Caco-2 (cell line): ENCODE data around the gene SDK2. TPM values are rescaled to one million over a fixed set of nuclear protein-coding genes. Genes with fewer than 3 reads are reported as not detected.

Experiments used
- BruUV-seq: library from RNA; stranded (reverse); fragments of 400-500 nt; replicated peaks from 2 replicates; lab custom pipeline; 2021; lab: Mats Ljungman, UMichigan
- CTCF ChIA-PET: fragments of 300-600 bp; sonication (Branson Sonifier 250); formaldehyde crosslinking; loops from one replicate; lab custom pipeline; 2022; ENCODE audit warnings: antibody characterized with exemption; lab: Charles Lee
- POLR2A ChIA-PET: fragments of 300-600 bp; sonication (Branson Sonifier 250); formaldehyde crosslinking; loops from one replicate; lab custom pipeline; 2022; ENCODE audit warnings: antibody characterized with exemption; lab: Charles Lee
- DNase-seq, 2 experiments: peaks; one replicate each; pipeline versions ENCODE4 v3.0.0 to v3.0.0-alpha.2; 2020 to 2022
- H3K27me3 ChIP-seq: replicated peaks from 2 replicates; pipeline ENCODE4 v1.6.0; 2011; ENCODE audit warnings: low read length; ENCODE audit not compliant: control insufficient read depth, insufficient read depth
- H3K36me3 ChIP-seq: 2 replicates; pipeline ENCODE4 v1.5.1; 2011; ENCODE audit warnings: low read length; ENCODE audit not compliant: control insufficient read depth, insufficient read depth
- H3K4me1 ChIP-seq: fragments of 250-450 bp; sonication (Bioruptor Pico); 2 replicates; pipeline ENCODE4 v1.5.1; 2020; ENCODE audit warnings: mild to moderate bottlenecking
- H3K4me3 ChIP-seq: 2 replicates; pipeline ENCODE4 v1.5.1; 2011; ENCODE audit warnings: low read depth, mild to moderate bottlenecking, control low read depth, low read length
- H3K9me3 ChIP-seq: fragments of 250-450 bp; sonication (Bioruptor Pico); 2 replicates; pipeline ENCODE4 v1.5.1; 2020; ENCODE audit warnings: mild to moderate bottlenecking, moderate library complexity
- H3K27ac Mint-ChIP-seq: one replicate; pipeline ENCODE4 v1.8.0; 2022; ENCODE audit warnings: mixed read lengths; ENCODE audit not compliant: unreplicated experiment
- H3K27me3 Mint-ChIP-seq: one replicate; pipeline ENCODE4 v1.8.0; 2022; ENCODE audit warnings: mixed read lengths; ENCODE audit not compliant: insufficient read depth, unreplicated experiment
- H3K36me3 Mint-ChIP-seq: one replicate; pipeline ENCODE4 v1.8.0; 2022; ENCODE audit warnings: mild to moderate bottlenecking, mixed read lengths; ENCODE audit not compliant: insufficient read depth, unreplicated experiment
- H3K4me1 Mint-ChIP-seq: one replicate; pipeline ENCODE4 v1.8.0; 2022; ENCODE audit warnings: low read depth, mixed read lengths; ENCODE audit not compliant: unreplicated experiment
- H3K4me3 Mint-ChIP-seq: one replicate; pipeline ENCODE4 v1.8.0; 2022; ENCODE audit warnings: mild to moderate bottlenecking, moderate library complexity, mixed read lengths; ENCODE audit not compliant: unreplicated experiment
- H3K9me3 Mint-ChIP-seq: one replicate; pipeline ENCODE4 v1.8.0; 2022; ENCODE audit warnings: mixed read lengths; ENCODE audit not compliant: unreplicated experiment
- CTCF ChIP-seq, 2 experiments: fragments of 200-600 bp in 1 of 2; IDR thresholded peaks; 1 replicate in 1 of 2; 2 replicates in 1 of 2; pipeline versions ENCODE4 v1.5.1 to v1.8.0; 2011 to 2022; ENCODE audit warnings: antibody characterized with exemption in 1 of 2, control low read depth in 1 of 2, inconsistent platforms in 1 of 2, low read depth in 1 of 2, low read length in 1 of 2, mild to moderate bottlenecking in 1 of 2, moderate library complexity in 1 of 2; ENCODE audit not compliant: insufficient read depth in 1 of 2, severe bottlenecking in 1 of 2, unreplicated experiment in 1 of 2
- intact Hi-C: fragments of 100-400 bp; cut with micrococcal nuclease; formaldehyde crosslinking; loops from one replicate; pipeline ENCODE4 v1.10.0; 2022; ENCODE audit not compliant: unreplicated experiment
- total RNA-seq: library from RNA; stranded (reverse); gene quantifications from 2 replicates; pipeline ENCODE4 v1.2.3, GENCODE V29; 2022

Gene SDK2
- total RNA-seq, 1 experiment from 2014 or later, result 0.09 TPM

GRCh38 chr17:73545109-73546032 lies 98.9 kb downstream of the SDK2 start:
- Mint-ChIP-seq H3K27ac (no peak overlapping the region), H3K4me3 (no peak overlapping the region), H3K9me3 (no peaks in the 10 kb centered on the region), H3K27me3 (peaks cover 34% of the 10 kb centered on the region), H3K36me3 (no peaks in the 10 kb centered on the region), H3K4me1 (no peaks in the 10 kb centered on the region)
- no peak overlapping the region for H3K4me3 ChIP-seq
- CTCF ChIA-PET, result no interaction called here
- no peaks in the 10 kb centered on the region for H3K36me3 ChIP-seq
- H3K9me3 ChIP-seq, result no peaks in the 10 kb centered on the region
- H3K4me1 ChIP-seq, result no peaks in the 10 kb centered on the region
- no peak for TF ChIP-seq CTCF (IDR thresholded peaks at IDR 0.05; ENCODE audit: insufficient read depth in 1 of 2, low read depth in 1 of 2, low read length in 1 of 2, severe bottlenecking in 1 of 2, unreplicated experiment in 1 of 2)
- no peak for DNase-seq
- H3K27me3 ChIP-seq, result peaks cover 1% of the 10 kb centered on the region
- POLR2A ChIA-PET, result no interaction called here
- intact Hi-C loops, result no loop called here
- no TSS peak for BruUV-seq

GRCh38 chr17:73544333-73544732 lies 99.9 kb downstream of the SDK2 start:
- Mint-ChIP-seq H3K27me3 (peaks cover 32% of the 10 kb centered on the region), H3K27ac (no peak overlapping the region), H3K4me1 (no peaks in the 10 kb centered on the region), H3K4me3 (no peak overlapping the region), H3K36me3 (no peaks in the 10 kb centered on the region), H3K9me3 (no peaks in the 10 kb centered on the region)
- Histone ChIP-seq H3K4me1 (no peaks in the 10 kb centered on the region), H3K36me3 (no peaks in the 10 kb centered on the region), H3K27me3 (peaks cover 1% of the 10 kb centered on the region), H3K9me3 (no peaks in the 10 kb centered on the region), H3K4me3 (no peak overlapping the region)
- TF ChIP-seq CTCF (IDR thresholded peaks at IDR 0.05; ENCODE audit: insufficient read depth in 1 of 2, low read depth in 1 of 2, low read length in 1 of 2, severe bottlenecking in 1 of 2, unreplicated experiment in 1 of 2), result no peak
- BruUV-seq, result no TSS peak
- no peak for DNase-seq
- CTCF ChIA-PET, result no interaction called here
- POLR2A ChIA-PET, result no interaction called here
- intact Hi-C loops, result no loop called here

GRCh38 chr17:73542323-73542722 lies 101.9 kb downstream of the SDK2 start:
- Histone ChIP-seq H3K27me3 (peaks cover 1% of the 10 kb centered on the region), H3K9me3 (no peaks in the 10 kb centered on the region), H3K4me3 (no peak overlapping the region), H3K36me3 (no peaks in the 10 kb centered on the region), H3K4me1 (no peaks in the 10 kb centered on the region)
- TF ChIP-seq CTCF (IDR thresholded peaks at IDR 0.05; ENCODE audit: insufficient read depth in 1 of 2, low read depth in 1 of 2, low read length in 1 of 2, severe bottlenecking in 1 of 2, unreplicated experiment in 1 of 2), result no peak
- no peak overlapping the region for H3K4me3 Mint-ChIP-seq
- no peak overlapping the region for H3K27ac Mint-ChIP-seq
- H3K36me3 Mint-ChIP-seq, result no peaks in the 10 kb centered on the region
- ChIA-PET POLR2A (no interaction called here), CTCF (no interaction called here)
- BruUV-seq, result no TSS peak
- intact Hi-C loops, result no loop called here
- no peak for DNase-seq
- H3K27me3 Mint-ChIP-seq, result peaks cover 27% of the 10 kb centered on the region
- H3K9me3 Mint-ChIP-seq, result no peaks in the 10 kb centered on the region
- no peaks in the 10 kb centered on the region for H3K4me1 Mint-ChIP-seq
